Right ventricle myocardium superior (tissue), 1 donor: ENCODE measurements around the gene HCRTR1. TPM values are rescaled to one million over a fixed set of nuclear protein-coding genes. Genes with fewer than 3 reads are reported as not detected.

Experiments used
- ATAC-seq: fragments of 200-7000 bp; cut with Tn5 transposase; one replicate; pipeline ENCODE4 v1.9.1; 2020; ENCODE audit warnings: mild to moderate bottlenecking; ENCODE audit not compliant: poor library complexity
- DNase-seq: peaks from one replicate; pipeline ENCODE4 v3.0.0-alpha.2; 2020
- intact Hi-C: fragments of 100-400 bp; cut with DNase I; formaldehyde crosslinking; loops from one replicate; pipeline ENCODE4 v1.11.2; 2022
- total RNA-seq: library from RNA; stranded (reverse); fragmentation: NEBNext Ultra II Directional; extraction: Animal tissue kit (Norgen Biotek cat#: 25700); gene quantifications from one replicate; pipeline ENCODE4 v1.2.1, GENCODE V29; 2021
- donor health status: DM: no; HTN: yes; CAD: no; lungs with severe emphysema.

HCRTR1 gene
- total RNA-seq, 1 donor from 2014 or later: 0.46 TPM

GRCh38 chr1:31642897-31643296 is 25.4 kb downstream of the HCRTR1 start:
- ATAC-seq (no peak), DNase-seq (no peak)
- intact Hi-C loops: no loop called here

- no peak for ATAC-seq
Measured at GRCh38 chr1:31643976-31644559, 26.6 kb downstream of the HCRTR1 start.

GRCh38 chr1:31644560-31645273 is 27.2 kb downstream of the HCRTR1 start, which contains the start of gene PEF1:
Gene PEF1 (minus strand): TSS chr1:31644876. CDS start chr1:31644864, 12 bp downstream.
- ATAC-seq (peak; percentile 97), DNase-seq (peak; percentile 99)
- intact Hi-C loops: no loop called here

More at GRCh38 chr1:31643976-31644559, 26.6 kb downstream of the HCRTR1 start:
- intact Hi-C loops: no loop called here
- DNase-seq: no peak

GRCh38 chr1:31645274-31645568 is 27.7 kb downstream of the HCRTR1 start:
- intact Hi-C loops: no loop called here
- ATAC-seq (no peak), DNase-seq (peak; percentile 88)

GRCh38 chr1:31646259-31646960 is 28.9 kb downstream of the HCRTR1 start:
- intact Hi-C loops: no loop called here
- no peak for ATAC-seq
- DNase-seq: no peak

- intact Hi-C loops: no loop called here
- ATAC-seq: no peak
Measured at GRCh38 chr1:31647106-31647505, 29.6 kb downstream of the HCRTR1 start.

GRCh38 chr1:31648190-31648589 is 30.7 kb downstream of the HCRTR1 start:
- ATAC-seq (no peak), DNase-seq (no peak)
- intact Hi-C loops: no loop called here

More at GRCh38 chr1:31647106-31647505, 29.6 kb downstream of the HCRTR1 start:
- DNase-seq: no peak

GRCh38 chr1:31648641-31649357 is 31.3 kb downstream of the HCRTR1 start:
- no peak for DNase-seq
- ATAC-seq: no peak
- intact Hi-C loops: no loop called here

- ATAC-seq (no peak), DNase-seq (no peak)
- intact Hi-C loops: no loop called here
Measured at GRCh38 chr1:31650161-31651088, 32.9 kb downstream of the HCRTR1 start.

GRCh38 chr1:31651089-31651420 is 33.6 kb downstream of the HCRTR1 start:
- intact Hi-C loops: no loop called here
- ATAC-seq (no peak), DNase-seq (no peak)

GRCh38 chr1:31651766-31652165 is 34.3 kb downstream of the HCRTR1 start:
- DNase-seq: no peak
- intact Hi-C loops: no loop called here
- ATAC-seq: no peak

- DNase-seq (peak; percentile 2), ATAC-seq (no peak)
- intact Hi-C loops: no loop called here
Measured at GRCh38 chr1:31652891-31653499, 35.5 kb downstream of the HCRTR1 start.

GRCh38 chr1:31653717-31654473 is 36.4 kb downstream of the HCRTR1 start:
- DNase-seq (peak; percentile 22), ATAC-seq (no peak)
- intact Hi-C loops: no loop called here

- DNase-seq (peak; percentile 3), ATAC-seq (no peak)
- intact Hi-C loops: no loop called here
Measured at GRCh38 chr1:31654474-31654776, 36.9 kb downstream of the HCRTR1 start.

- intact Hi-C loops: no loop called here
- DNase-seq (peak; percentile 33), ATAC-seq (no peak)
Measured at GRCh38 chr1:31655104-31655503, 37.6 kb downstream of the HCRTR1 start.

- peak; percentile 1 for DNase-seq
- no peak for ATAC-seq
- intact Hi-C loops: no loop called here
Measured at GRCh38 chr1:31655756-31656155, 38.3 kb downstream of the HCRTR1 start.

GRCh38 chr1:31657020-31657804 is 39.7 kb downstream of the HCRTR1 start:
- ATAC-seq (no peak), DNase-seq (peak; percentile 17)
- intact Hi-C loops: no loop called here
